Measurements from ENCODE around the gene APC. TPM values are rescaled to one million over a fixed set of nuclear protein-coding genes. Genes with fewer than 3 reads are reported as not detected.

The APC gene
- total and polyA plus RNA-seq, 2 of the 8 experiments (the other 6 are each of a cell fraction or from before 2014, with no cell fraction given): 6.8 to 41.9 TPM

DNA sequence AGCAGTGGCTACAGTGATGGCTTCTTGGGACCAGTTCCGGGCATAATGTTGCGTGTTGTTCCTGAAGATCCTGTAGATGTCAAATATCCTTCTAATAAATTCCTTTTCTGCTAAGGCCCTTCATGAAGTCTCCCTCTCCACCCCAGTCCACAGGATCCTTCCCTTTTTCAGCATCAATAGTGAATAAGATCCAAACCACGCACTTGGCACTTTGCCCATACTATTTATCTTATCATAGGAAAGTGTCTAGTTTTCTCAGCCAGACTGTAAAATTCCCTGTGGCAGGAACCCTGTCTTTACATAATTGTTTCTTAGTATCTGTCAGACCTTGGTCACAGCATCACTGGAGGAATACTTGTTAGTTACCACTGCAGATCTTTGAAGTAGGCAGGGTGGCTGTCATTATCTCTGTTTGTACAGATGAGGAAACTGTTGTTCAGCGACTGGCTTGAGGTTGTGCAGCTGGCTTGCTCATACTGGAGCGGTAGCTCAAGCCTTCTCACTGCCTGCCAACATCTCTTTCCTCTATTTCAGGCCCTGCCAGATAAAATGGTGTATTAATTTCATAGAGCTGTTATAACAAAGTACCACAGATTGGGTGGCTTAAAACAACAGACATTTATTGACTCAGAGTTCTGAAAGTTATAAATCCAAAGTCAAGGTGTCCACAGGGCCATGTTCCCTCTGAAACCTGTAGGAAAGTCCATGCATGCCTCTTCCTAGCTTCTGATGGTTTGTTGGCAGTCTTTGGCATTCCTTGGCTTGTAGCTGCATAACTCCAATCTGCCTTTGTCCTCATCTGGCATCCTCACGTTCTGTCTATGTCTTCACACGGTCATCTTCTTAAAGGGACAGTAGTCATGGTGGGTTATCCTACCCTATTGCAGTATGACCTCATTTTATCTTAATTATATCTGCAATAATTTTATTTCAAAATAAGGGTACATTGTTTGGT, 33.5 kb upstream of the APC start:
- H3K23ac ChIP-seq (ENCODE audit: insufficient read length): no peak overlapping the region
- H3K4me2 ChIP-seq (ENCODE audit: insufficient read depth in 1 of 2, low read depth in 2 of 2, low read length in 2 of 2): no peak overlapping the region
- H3K79me1 ChIP-seq (ENCODE audit: low read depth, low read length): no peaks in the 10 kb centered on the region
- no peak for FAIRE-seq
- ChIA-PET CTCF (ENCODE audit: partially characterized antibody) (interaction anchor here (1.1 to 1.9 kb wide), 2 partner anchors 13 to 34 kb away, joined by 3 to 10 read pairs; no protein-coding TSS in a partner anchor), POLR2A (ENCODE audit: partially characterized antibody) (interaction anchor here (0.6 to 1.2 kb wide), 2 partner anchors 33 to 211 kb away, joined by 3 read pairs; no protein-coding TSS in a partner anchor)
- H2BK12ac ChIP-seq (ENCODE audit: low read depth, low read length): no peak overlapping the region
- no peak overlapping the region for H2AFZ ChIP-seq (ENCODE audit: low read length)
- no peak overlapping the region for H4K8ac ChIP-seq (ENCODE audit: extremely low read depth, insufficient read depth, low read length)
- no peaks in the 10 kb centered on the region for H3K4me1 ChIP-seq (replicated peaks in 1 of 4; ENCODE audit: control insufficient read depth in 3 of 4, insufficient read depth in 4 of 4, low read length in 3 of 4)
- no peak overlapping the region; a peak in 1 of 7 replicates for H3K9ac ChIP-seq (replicated peaks in 1 of 4; ENCODE audit: extremely low read depth in 1 of 4, low read depth in 3 of 4, low read length in 3 of 4)
- H3K9me3 ChIP-seq (ENCODE audit: insufficient read depth in 2 of 2, low read depth in 1 of 2, low read length in 1 of 2): no peaks in the 10 kb centered on the region
- H4K91ac ChIP-seq (replicated peaks; ENCODE audit: insufficient read length, low read length): no peak overlapping the region
- no peak for DNase-seq (ENCODE audit: low read depth in 1 of 2, low spot score in 2 of 2)
- no peak overlapping the region for H3K18ac ChIP-seq (ENCODE audit: extremely low read depth, low read length)
- TF ChIP-seq KDM1A (IDR thresholded peaks at IDR 0.05; ENCODE audit: borderline replicate concordance, low read length): no peak
- no peak for TF ChIP-seq PHF8 (conservative IDR thresholded peaks at IDR 0.05; ENCODE audit: low read depth, low read length)
- TF ChIP-seq CHD1 (IDR thresholded peaks at IDR 0.05; ENCODE audit: low read depth, low read length): no peak
- no peak overlapping the region for H2BK120ac ChIP-seq (replicated peaks; ENCODE audit: low read depth, low read length)
- H3K36me3 ChIP-seq (ENCODE audit: control insufficient read depth in 2 of 4, insufficient read depth in 4 of 4, low read length in 3 of 4): no peaks in the 10 kb centered on the region
- no peaks in the 10 kb centered on the region for H3K23me2 ChIP-seq (ENCODE audit: low read depth, low read length)
- H2BK20ac ChIP-seq (ENCODE audit: low read length): no peak overlapping the region
- no peak overlapping the region for H4K5ac ChIP-seq (ENCODE audit: insufficient read length, low read depth, low read length)
- H3K27me3 ChIP-seq (replicated peaks in 1 of 4; ENCODE audit: control insufficient read depth in 3 of 4, extremely low read depth in 1 of 4, insufficient read depth in 3 of 4, low read length in 3 of 4): no peaks in the 10 kb centered on the region
- peaks cover 0 to 10% of the 10 kb centered on the region in 2 experiments; a peak in 2 of 4 replicates for H3K79me2 ChIP-seq (ENCODE audit: control insufficient read depth in 1 of 2, insufficient read depth in 2 of 2, low read length in 2 of 2)
- WGBS, 2 experiments (ENCODE audit: extremely low coverage in 1 of 2, insufficient coverage in 1 of 2, insufficient read length in 1 of 2, insufficient replicate concordance in 2 of 2, low coverage in 1 of 2, low lambda C conversion rate in 2 of 2, missing lambda C conversion rate in 1 of 2): 87% methylated on average over 7 of the region's 7 CpGs; no CpG with 5 or more reads in 1 of the 2 experiments
- H4K20me1 ChIP-seq (replicated peaks in 1 of 2; ENCODE audit: control insufficient read depth in 1 of 2, insufficient read depth in 2 of 2, low read length in 2 of 2): no peaks in the 10 kb centered on the region
- no peak overlapping the region for H3K27ac ChIP-seq (ENCODE audit: low read depth, low read length)
- H2BK5ac ChIP-seq (ENCODE audit: low read depth, low read length): no peak overlapping the region
- H3K56ac ChIP-seq (replicated peaks; ENCODE audit: insufficient read length, low read depth, low read length): no peak overlapping the region
- H2AK5ac ChIP-seq (ENCODE audit: low read depth, low read length): no peak overlapping the region
- H3K4ac ChIP-seq (replicated peaks; ENCODE audit: insufficient read length, low read depth, low read length): no peak overlapping the region
- no peak overlapping the region for H3K14ac ChIP-seq (ENCODE audit: insufficient read length)
- no peak overlapping the region for H3K4me3 ChIP-seq (ENCODE audit: extremely low read depth in 1 of 4, insufficient read depth in 2 of 4, low read depth in 3 of 4, low read length in 4 of 4)
- H2BK15ac ChIP-seq (ENCODE audit: low read length): no peak overlapping the region
